ENCODE results near the gene EFEMP1. TPM values are rescaled to one million over a fixed set of nuclear protein-coding genes. Genes with fewer than 3 reads are reported as not detected.
A peak's percentile ranks its signal among the peaks of the same experiment; 100 is the strongest.

Gene EFEMP1
- polyA plus RNA-seq, 1 of the 3 experiments (the other 2 are of a cell fraction): 1,015 TPM

GRCh38 chr2:55966401-55967118 is 43.0 kb upstream of the EFEMP1 start:
- Histone ChIP-seq H3K4me1 (ENCODE audit: control insufficient read depth in 1 of 2, insufficient read depth in 2 of 2, low read depth in 1 of 2, low read length in 1 of 2) (0 out of 4 replicates have a peak, but pooled peaks cover 0 to 3% of the 10 kb centered on the region in 2 experiments), H3K4me2 (0 out of 2 replicates have a peak overlapping the region, but pooled peaks have one; percentile 26), H3K9me2 (no peaks in the 10 kb centered on the region), H3K9me3 (peaks cover 6% of the 10 kb centered on the region; the same call in 1 of the 2 replicates), H3K27ac (ENCODE audit: low read depth in 2 of 2, low read length in 1 of 2) (peak overlapping the region in 1 of 2 experiments; percentile 19; a peak in 2 of 4 replicates), H3K9ac (no peak overlapping the region), H3K27me3 (ENCODE audit: insufficient read depth) (no peaks in the 10 kb centered on the region), H2AFZ (ENCODE audit: low read depth) (peak overlapping the region; percentile 42; the same call in 1 of the 2 replicates), H3K36me3 (replicated peaks in 1 of 2; ENCODE audit: control insufficient read depth in 1 of 2, insufficient read depth in 2 of 2, low read length in 1 of 2) (no peaks in the 10 kb centered on the region), H4K20me1 (ENCODE audit: insufficient read depth) (no peaks in the 10 kb centered on the region), H3K79me2 (ENCODE audit: insufficient read depth) (no peaks in the 10 kb centered on the region), H3K4me3 (ENCODE audit: low read depth in 2 of 2, low read length in 1 of 2) (no peak overlapping the region), H3F3A (replicated peaks; ENCODE audit: insufficient read depth) (peaks cover 12% of the 10 kb centered on the region)
- 23% methylated on average over 6 of the region's 6 CpGs for WGBS (ENCODE audit: low lambda C conversion rate)
- no peak for DNase-seq
- ChIA-PET POLR2A (no interaction called here), CTCF (no interaction called here)
- no peak for TF ChIP-seq RAD21 (IDR thresholded peaks at IDR 0.05; ENCODE audit: low read length)
- TF ChIP-seq NFIC (IDR thresholded peaks at IDR 0.05; ENCODE audit: borderline replicate concordance): peak; percentile 12; the same call in 1 of the 2 replicates

GRCh38 chr2:55965966-55966365 is 42.4 kb upstream of the EFEMP1 start:
- Histone ChIP-seq H3K4me1 (ENCODE audit: control insufficient read depth in 1 of 2, insufficient read depth in 2 of 2, low read depth in 1 of 2, low read length in 1 of 2) (0 out of 4 replicates have a peak, but pooled peaks cover 0 to 3% of the 10 kb centered on the region in 2 experiments), H3K4me2 (no peak overlapping the region), H4K20me1 (ENCODE audit: insufficient read depth) (no peaks in the 10 kb centered on the region), H3K36me3 (replicated peaks in 1 of 2; ENCODE audit: control insufficient read depth in 1 of 2, insufficient read depth in 2 of 2, low read length in 1 of 2) (no peaks in the 10 kb centered on the region), H3F3A (replicated peaks; ENCODE audit: insufficient read depth) (peaks cover 12% of the 10 kb centered on the region), H2AFZ (ENCODE audit: low read depth) (peak overlapping the region; percentile 42; the same call in 1 of the 2 replicates), H3K9me3 (peaks cover 6% of the 10 kb centered on the region; the same call in 1 of the 2 replicates), H3K4me3 (ENCODE audit: low read depth in 2 of 2, low read length in 1 of 2) (no peak overlapping the region), H3K79me2 (ENCODE audit: insufficient read depth) (no peaks in the 10 kb centered on the region), H3K27ac (ENCODE audit: low read depth in 2 of 2, low read length in 1 of 2) (peak overlapping the region in 1 of 2 experiments; percentile 19; a peak in 2 of 4 replicates), H3K9me2 (no peaks in the 10 kb centered on the region), H3K9ac (no peak overlapping the region), H3K27me3 (ENCODE audit: insufficient read depth) (no peaks in the 10 kb centered on the region)
- DNase-seq: no peak
- 55% methylated on average over 3 of the region's 3 CpGs for WGBS (ENCODE audit: low lambda C conversion rate)
- no peak for TF ChIP-seq USF2 (IDR thresholded peaks at IDR 0.05; ENCODE audit: borderline replicate concordance, low read depth, low read length)
- no peak for TF ChIP-seq NRF1 (IDR thresholded peaks at IDR 0.05; ENCODE audit: low read depth, low read length)
- TF ChIP-seq TEAD4 (IDR thresholded peaks at IDR 0.05; ENCODE audit: borderline replicate concordance, insufficient read depth): no peak
- TF ChIP-seq FOXJ3 (CRISPR knock-in tag; IDR thresholded peaks at IDR 0.05): no peak
- no peak for TF ChIP-seq TAF1 (IDR thresholded peaks at IDR 0.05; ENCODE audit: borderline replicate concordance, low read depth, low read length)
- no peak for TF ChIP-seq RCOR1 (IDR thresholded peaks at IDR 0.05; ENCODE audit: low read length)
- no peak for TF ChIP-seq ZBTB33 (IDR thresholded peaks at IDR 0.05; ENCODE audit: borderline replicate concordance, low read depth)
- TF ChIP-seq RFX5 (IDR thresholded peaks at IDR 0.05; ENCODE audit: low read length): no peak
- TF ChIP-seq JUND (IDR thresholded peaks at IDR 0.05): no peak
- TF ChIP-seq ELF1 (IDR thresholded peaks at IDR 0.05): no peak
- no peak for TF ChIP-seq MXI1 (IDR thresholded peaks at IDR 0.05; ENCODE audit: low read depth, low read length)
- TF ChIP-seq YY1 (IDR thresholded peaks at IDR 0.05; ENCODE audit: low read depth): no peak
- no peak for TF ChIP-seq TCF12 (IDR thresholded peaks at IDR 0.05)
- TF ChIP-seq IRF3 (IDR thresholded peaks at IDR 0.05; ENCODE audit: low read depth, low read length): no peak
- TF ChIP-seq FOSL2 (IDR thresholded peaks at IDR 0.05; ENCODE audit: borderline replicate concordance, low read depth): no peak
- TF ChIP-seq SIN3A (IDR thresholded peaks at IDR 0.05; ENCODE audit: borderline replicate concordance, low read depth, low read length): no peak
- TF ChIP-seq CHD2 (IDR thresholded peaks at IDR 0.05; ENCODE audit: low read length, partially characterized antibody): no peak
- no peak for TF ChIP-seq FOXM1 (IDR thresholded peaks at IDR 0.05; ENCODE audit: low read depth)
- CTCF ChIA-PET: interaction anchor here (2.3 kb wide), 1 partner anchor 194 kb away, joined by 11 read pairs; no protein-coding TSS in a partner anchor
- POLR2A ChIA-PET: no interaction called here

Data from SK-N-SH (cell line).